GM19397 (cell line): ENCODE data around the gene MTHFD1L.
"Not testable (repeated sequence)": the region's sequence is repeated elsewhere in the genome, so short reads cannot be mapped to it uniquely, and the experiment has no call there.

ENCODE experiments used
- ATAC-seq: cut with Tn5 transposase; IDR thresholded peaks from one replicate; pipeline ENCODE4 v1.9.1; 2021; ENCODE audit warnings: mild to moderate bottlenecking, moderate library complexity; ENCODE audit not compliant: unreplicated experiment

The MTHFD1L gene

GRCh38 chr6:151036869-151037680 is 171.6 kb downstream of the MTHFD1L start:
- no peak for ATAC-seq

DNA sequence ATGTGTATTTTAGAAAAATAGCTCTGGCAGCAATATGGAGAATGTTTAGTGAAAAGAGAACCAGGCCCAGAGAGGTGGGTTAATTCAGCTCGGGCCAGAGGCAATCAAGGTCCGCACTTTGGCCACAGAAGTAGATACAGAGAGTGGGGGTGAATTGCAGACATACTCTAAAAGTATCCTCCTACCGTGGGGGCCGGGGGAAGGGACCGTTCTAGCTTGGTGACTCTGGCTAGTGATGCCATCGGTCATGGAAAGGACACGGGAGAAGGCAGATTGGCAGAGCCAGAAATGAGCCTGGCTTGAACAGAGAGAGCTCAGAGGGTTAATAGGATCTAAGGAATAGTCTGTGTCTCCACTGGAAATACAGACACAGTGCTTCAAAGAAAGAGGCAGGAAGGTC is 173.1 kb downstream of the MTHFD1L start:
- no peak for ATAC-seq

DNA sequence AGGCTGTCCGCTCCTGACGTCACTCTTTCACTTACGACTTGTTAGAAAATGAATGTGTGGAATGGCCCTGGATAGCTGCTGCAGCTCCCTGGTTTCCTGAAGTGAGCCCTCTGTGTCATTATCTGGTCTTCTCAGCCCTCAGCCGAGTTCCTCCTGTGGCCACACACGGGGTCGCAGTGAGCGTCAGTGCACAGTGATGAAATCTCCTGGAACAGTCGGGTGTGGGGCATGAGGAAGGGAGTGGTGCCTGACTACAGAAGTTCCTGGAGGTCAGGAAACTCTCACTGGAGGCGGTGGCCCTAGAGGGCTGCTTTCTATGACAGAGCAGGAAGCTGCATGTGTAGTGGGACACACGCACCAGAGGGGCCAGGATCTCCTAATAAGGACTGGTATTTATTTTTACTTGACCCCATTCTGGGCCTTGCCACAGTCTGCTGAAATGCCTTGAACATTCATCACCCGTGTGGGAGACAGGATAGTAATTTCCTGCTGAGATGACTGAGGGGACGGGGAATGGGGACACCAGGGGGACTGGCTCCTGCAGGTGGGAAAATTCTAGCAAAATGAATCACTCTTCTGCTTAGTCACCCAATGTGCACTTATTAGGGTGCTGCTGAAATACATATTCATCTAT is 175.5 kb downstream of the MTHFD1L start:
- not testable (repeated sequence) for ATAC-seq

DNA sequence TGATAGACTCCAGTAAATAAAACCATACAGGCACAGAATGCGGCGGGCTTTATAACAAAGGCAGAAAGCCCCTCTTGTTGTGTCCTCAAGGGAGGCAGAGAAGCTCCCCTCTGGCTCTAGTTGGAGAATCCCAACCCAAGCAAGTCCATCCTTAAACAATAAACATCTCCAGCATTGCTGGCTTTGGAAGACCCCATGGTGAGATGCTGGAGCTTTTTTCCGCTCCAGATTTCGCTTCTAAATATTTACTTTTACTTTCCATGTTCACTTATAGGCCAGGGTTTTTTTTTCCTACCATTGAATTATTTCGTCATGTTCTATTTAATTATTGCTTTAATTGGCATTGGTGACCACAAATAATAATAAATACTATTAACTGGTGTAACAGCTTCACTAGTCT is 176.2 kb downstream of the MTHFD1L start:
- no peak for ATAC-seq

GRCh38 chr6:151042911-151043330 is 177.4 kb downstream of the MTHFD1L start:
- ATAC-seq: not testable (repeated sequence)

- ATAC-seq: no peak
Observed at GRCh38 chr6:151043944-151044343, 178.4 kb downstream of the MTHFD1L start.

DNA sequence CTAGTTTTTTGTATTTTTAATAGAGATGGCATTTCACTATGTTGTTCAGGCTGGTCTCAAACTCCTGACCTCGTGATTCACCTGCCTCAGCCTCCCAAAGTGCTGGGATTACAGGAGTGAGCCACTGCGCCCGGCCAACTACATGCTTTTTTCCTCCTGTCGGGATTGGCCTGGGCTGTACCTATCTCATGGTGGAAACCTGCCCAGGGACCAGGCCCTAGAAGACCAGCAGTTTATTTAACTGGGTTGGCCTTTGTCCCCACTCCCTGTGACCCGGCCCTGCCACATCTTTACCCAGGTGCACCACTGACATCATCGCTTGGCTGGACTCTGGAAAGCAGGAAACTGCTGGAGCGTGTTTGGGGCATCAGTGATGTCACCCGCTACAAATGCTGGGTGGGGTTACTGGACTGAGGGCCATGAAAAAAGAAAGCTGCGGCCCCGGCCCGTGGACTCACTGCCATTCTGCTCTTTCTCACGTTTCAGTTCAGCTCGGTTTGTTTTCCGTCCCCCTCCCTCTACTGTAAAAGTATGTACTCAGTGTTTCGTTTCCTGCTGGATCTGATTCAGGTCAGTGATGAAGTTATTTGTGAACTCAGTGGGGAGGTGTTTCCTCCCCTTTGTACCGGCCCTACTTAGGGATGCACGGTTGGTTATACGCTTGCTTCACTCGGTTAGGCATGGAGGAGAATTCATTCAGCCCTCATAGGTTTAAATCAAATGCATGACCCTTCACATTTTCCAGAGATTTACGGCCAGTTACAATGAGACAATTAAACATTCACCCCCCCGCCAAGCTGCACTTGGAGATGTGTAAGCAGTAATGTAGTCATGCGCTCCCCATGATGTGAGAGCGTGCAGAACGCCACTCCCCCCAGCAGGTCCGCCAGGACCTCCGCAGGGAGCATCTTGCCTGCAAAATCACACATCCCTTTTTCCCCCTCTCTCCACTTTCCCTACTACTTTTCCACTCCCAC is 179.3 kb downstream of the MTHFD1L start:
- ATAC-seq: no peak

DNA sequence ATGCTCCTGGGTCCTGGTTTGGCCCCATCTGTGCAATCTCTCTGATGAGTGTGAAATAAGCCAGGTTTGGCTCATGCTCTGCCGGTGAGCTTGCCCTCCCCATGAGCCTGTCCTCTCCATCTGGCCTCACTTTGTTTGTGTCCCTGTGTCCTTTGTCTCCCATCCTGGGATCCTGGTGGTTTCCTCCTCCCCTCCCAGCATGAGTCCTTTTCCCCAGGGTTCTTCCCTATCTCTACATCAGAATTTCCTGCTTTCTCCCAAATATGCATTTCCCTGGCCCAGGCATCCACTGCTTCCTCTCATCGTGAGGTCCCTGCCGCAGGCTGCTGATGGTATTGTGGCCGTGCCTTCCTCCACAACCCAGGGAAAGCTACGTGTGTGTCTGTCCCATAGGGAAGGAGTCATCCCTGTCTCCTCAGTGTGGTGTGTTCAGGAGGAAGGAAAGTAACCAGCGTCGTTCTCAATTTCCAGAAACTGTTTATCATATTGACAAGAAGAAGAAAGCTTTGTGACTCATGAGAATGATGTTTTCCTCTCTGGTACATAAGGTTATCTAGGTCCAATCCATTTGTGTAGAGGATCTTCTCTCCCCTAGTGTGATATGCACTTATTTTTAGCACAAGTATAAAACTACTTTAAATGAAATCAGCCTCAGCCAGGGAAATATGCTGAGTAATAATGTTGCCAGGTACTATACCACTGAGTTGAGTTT is 180.2 kb downstream of the MTHFD1L start:
- ATAC-seq: not testable (repeated sequence)

DNA sequence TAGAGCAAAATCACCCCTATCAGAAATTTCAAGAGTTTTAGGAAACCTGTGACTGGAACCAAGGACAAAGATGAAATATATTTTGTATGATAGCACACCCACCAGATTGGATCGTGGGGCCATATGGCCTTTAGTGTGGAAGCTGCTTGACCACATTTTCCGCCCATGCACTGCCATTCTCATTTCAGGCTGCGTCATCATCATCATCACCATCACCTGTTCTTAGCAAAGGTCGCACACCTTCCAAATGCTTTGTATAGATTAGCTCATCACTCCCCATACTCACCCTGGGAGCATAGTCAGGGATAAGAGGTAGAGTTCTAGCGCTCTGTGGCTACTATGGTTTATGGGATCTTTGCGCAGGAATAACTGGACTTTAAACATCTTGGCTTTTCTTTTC is 185.7 kb downstream of the MTHFD1L start:
- no peak for ATAC-seq

- ATAC-seq: no peak
Observed at GRCh38 chr6:151052021-151052646, 186.6 kb downstream of the MTHFD1L start.

- ATAC-seq: no peak
Observed at GRCh38 chr6:151054306-151054705, 188.8 kb downstream of the MTHFD1L start.

DNA sequence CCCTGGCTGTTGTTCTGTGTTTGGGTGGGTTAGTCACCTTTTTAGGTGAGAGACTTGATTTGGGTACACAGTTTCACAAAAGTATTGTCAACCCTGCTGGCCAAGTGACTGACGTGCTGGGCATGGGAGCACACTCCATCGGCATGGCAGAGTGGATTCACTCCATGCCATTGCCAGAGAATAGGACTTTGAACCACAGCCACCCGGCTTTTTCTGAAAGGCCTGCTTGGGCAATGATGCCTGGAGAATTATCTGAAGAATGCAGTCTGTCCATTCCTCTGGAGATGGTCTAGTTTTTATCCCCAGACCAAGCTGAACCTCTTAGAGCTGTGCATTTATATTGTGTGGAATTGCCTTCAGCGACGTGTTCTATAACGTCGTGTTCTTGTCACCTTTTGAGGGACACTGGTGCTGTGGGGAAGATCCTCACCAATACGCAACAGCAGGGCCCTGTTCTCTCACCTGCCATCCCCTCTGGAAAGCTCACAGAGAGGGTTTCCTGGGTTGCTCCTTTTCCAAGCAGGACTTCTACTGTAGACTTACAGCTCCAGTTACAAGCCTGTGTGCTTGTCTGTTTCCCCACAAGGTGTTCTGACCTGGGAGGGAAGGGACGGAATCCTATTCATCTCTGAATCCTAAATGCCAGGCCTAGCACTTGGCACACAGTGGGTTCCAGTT is 190.9 kb downstream of the MTHFD1L start:
- no peak for ATAC-seq

DNA sequence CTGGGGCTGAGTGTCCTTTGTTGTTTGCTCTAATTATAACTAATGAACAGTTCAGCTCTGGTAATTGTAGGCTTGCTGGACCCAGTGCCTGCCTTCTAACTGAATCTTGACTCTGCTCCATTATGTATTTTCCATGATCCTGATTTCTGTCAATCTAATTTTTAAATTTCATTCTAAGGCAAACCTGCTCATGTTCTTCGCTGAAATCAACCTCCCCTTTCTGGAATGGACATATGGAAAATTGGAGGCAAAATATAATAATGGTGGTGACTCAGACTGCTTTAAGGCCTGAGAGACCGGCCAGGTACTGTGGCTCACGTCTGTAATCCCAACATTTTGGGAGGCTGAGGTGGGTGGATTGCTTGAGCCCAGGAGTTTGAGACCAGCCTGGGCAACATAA is 191.6 kb downstream of the MTHFD1L start:
- ATAC-seq: no peak

DNA sequence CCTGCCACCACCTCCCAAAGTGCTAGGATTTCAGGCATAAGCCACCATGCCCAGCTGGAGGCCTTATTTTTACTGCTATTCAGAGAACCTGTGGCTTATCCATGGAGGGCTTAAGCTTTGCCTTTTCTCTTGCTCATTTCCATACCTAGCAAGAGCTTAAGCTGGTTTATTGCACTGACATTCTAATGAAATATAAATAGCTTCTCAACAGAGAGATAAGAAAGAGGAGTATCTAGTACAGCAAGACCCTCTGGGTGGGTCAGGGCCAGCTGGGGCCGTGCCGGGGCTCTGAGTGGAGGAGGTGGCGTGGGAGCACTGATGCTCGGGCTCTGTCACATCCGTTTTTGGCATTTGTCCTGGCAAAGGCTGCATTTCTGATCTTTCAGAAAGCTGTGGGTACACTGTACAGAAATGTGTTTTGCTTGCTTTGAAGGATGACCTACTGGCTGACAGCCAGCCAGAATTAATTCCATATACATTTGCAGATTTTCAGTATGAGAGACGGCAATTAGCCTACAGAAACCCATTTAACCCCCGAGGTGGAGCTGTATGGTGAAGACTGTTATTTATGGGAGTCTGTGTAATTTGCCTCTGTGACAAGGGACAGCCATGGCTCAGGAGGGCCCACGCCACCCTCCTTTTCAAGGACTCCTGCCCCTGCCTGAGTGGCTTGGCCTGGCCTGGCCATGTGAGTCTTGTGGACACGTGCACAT is 192.7 kb downstream of the MTHFD1L start:
- no peak for ATAC-seq

DNA sequence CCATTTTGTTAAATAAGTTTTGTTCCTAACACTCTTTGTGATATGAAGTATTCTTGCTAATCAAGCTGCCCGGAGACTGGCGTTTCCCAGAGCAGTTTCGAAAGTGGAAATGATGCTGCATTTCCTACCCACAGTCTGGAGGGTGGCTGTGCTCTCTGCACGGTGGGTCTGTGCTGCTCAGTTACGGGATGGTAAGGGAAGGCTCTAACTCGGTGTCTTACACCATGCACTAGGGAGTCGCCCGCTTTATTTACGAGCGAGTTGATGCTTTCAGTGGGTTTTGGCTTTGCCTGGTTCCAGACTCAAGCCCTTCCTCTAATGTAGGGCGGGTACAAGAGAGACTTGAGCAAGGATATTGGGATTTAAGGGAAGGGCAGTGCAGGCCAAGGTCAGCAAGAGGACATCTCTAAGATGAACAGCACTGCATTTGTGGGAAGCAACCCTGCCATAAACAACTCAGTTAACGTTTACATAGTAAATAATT is 194.2 kb downstream of the MTHFD1L start:
- ATAC-seq: no peak

DNA sequence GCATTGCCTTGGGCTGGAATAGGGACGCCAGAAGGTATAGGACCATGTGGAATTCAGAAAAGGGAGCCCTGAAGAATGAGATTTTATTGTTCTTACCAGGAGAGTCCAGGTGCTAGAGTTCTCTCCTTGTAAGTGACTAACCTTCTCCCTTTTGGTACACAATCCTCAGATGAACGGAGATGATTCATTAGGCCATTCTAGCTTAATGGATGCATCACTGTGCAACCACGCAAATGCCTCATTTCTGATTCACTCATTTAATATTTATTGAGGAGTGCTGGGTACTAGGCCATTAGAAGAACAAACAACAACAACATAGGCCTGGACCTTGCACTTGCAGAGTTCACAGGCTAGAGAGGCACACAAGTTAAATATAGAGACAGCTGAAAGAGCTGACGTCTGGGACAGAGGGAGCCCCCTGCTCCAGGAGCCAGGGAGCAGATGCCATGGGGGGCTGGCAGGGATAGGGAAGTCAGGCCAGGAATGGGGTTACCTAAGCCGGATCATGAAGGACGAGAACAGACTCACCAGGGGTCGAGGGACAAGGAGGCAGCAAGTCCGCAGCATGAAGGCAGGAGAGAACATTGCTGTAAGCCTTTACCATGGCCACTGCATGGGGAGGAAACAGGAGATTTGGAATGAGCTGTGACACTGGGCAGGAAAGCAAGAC is 194.7 kb downstream of the MTHFD1L start:
- ATAC-seq: no peak

GRCh38 chr6:151060766-151061531 is 195.4 kb downstream of the MTHFD1L start:
- ATAC-seq: no peak

GRCh38 chr6:151063352-151063751 is 197.8 kb downstream of the MTHFD1L start:
- ATAC-seq: no peak
